Neuronal stem cell (in vitro differentiated cells): ENCODE data around the gene USP36.

Experiments
- DNase-seq: peaks from one replicate; pipeline ENCODE4 v3.0.0-alpha.2; 2013; ENCODE audit warnings: low spot score
- H2AFZ ChIP-seq: one replicate; pipeline ENCODE4 v1.6.1; 2013; ENCODE audit warnings: mild to moderate bottlenecking, low read length, inconsistent platforms
- H2AK5ac ChIP-seq: 2 replicates; pipeline ENCODE4 v1.6.1; 2013; ENCODE audit warnings: low read depth, mild to moderate bottlenecking, inconsistent platforms, low read length, moderate library complexity, mixed read lengths
- H2BK120ac ChIP-seq: 2 replicates; pipeline ENCODE4 v1.6.1; 2013; ENCODE audit warnings: low read depth, mild to moderate bottlenecking, inconsistent platforms, low read length, moderate library complexity, mixed read lengths
- H2BK12ac ChIP-seq: one replicate; pipeline ENCODE4 v1.6.1; 2013; ENCODE audit warnings: low read length, inconsistent platforms
- H2BK15ac ChIP-seq: 2 replicates; pipeline ENCODE4 v1.6.1; 2013; ENCODE audit warnings: mild to moderate bottlenecking, low read length, inconsistent platforms, mixed read lengths
- H2BK5ac ChIP-seq: one replicate; pipeline ENCODE4 v1.6.1; 2013; ENCODE audit warnings: inconsistent platforms, mild to moderate bottlenecking, low read length, moderate library complexity
- H3K14ac ChIP-seq: one replicate; pipeline ENCODE4 v1.6.1; 2013; ENCODE audit warnings: low read length, inconsistent platforms
- H3K18ac ChIP-seq: 2 replicates; pipeline ENCODE4 v1.6.1; 2013; ENCODE audit warnings: low read length, inconsistent platforms
- H3K23ac ChIP-seq: 2 replicates; pipeline ENCODE4 v1.6.1; 2013; ENCODE audit warnings: low read depth, mild to moderate bottlenecking, mixed read lengths, low read length, inconsistent platforms; ENCODE audit not compliant: poor library complexity
- H3K27ac ChIP-seq: replicated peaks from 3 replicates; pipeline ENCODE4 v1.5.1; 2013; ENCODE audit warnings: low read length, inconsistent platforms
- H3K27me3 ChIP-seq, 3 experiments: 2 replicates each; pipeline ENCODE4 v1.6.1; 2013; ENCODE audit warnings: low read length in 3 of 3, mild to moderate bottlenecking in 2 of 3, inconsistent platforms in 1 of 3, low read depth in 1 of 3, mixed read lengths in 1 of 3, moderate library complexity in 1 of 3; ENCODE audit not compliant: control insufficient read depth in 3 of 3, insufficient read depth in 3 of 3
- H3K36me3 ChIP-seq, 2 donors: replicated peaks in 1 of 2; 2 replicates each; pipeline ENCODE4 v1.6.1; 2013; ENCODE audit warnings: low read length in 2 of 2; ENCODE audit not compliant: control insufficient read depth in 2 of 2, insufficient read depth in 2 of 2
- H3K4ac ChIP-seq: 2 replicates; pipeline ENCODE4 v1.6.1; 2013; ENCODE audit warnings: inconsistent platforms, mild to moderate bottlenecking, low read length, moderate library complexity
- H3K4me1 ChIP-seq, 2 donors: 1 replicate in 1 of 2; 2 replicates in 1 of 2; pipeline ENCODE4 v1.6.1; 2013; ENCODE audit warnings: low read length in 2 of 2, low read depth in 1 of 2; ENCODE audit not compliant: control insufficient read depth in 2 of 2, insufficient read depth in 1 of 2
- H3K4me2 ChIP-seq: one replicate; pipeline ENCODE4 v1.6.1; 2013; ENCODE audit warnings: mild to moderate bottlenecking, low read length, inconsistent platforms; ENCODE audit not compliant: insufficient read depth, poor library complexity, severe bottlenecking
- H3K4me3 ChIP-seq, 2 donors: 2 replicates each; pipeline ENCODE4 v1.5.1; 2013; ENCODE audit warnings: low read length in 2 of 2, mild to moderate bottlenecking in 2 of 2, inconsistent platforms in 1 of 2, moderate library complexity in 1 of 2
- H3K79me1 ChIP-seq: one replicate; pipeline ENCODE4 v1.6.1; 2013; ENCODE audit warnings: low read depth, mild to moderate bottlenecking, inconsistent platforms, low read length, moderate library complexity
- H3K9ac ChIP-seq: one replicate; pipeline ENCODE4 v1.6.1; 2013; ENCODE audit warnings: mild to moderate bottlenecking, low read depth, low read length, inconsistent platforms; ENCODE audit not compliant: poor library complexity
- H3K9me3 ChIP-seq, 2 donors: replicated peaks in 1 of 2; 2 replicates each; pipeline versions ENCODE3 to v1.6.1; 2013; ENCODE audit warnings: low read length in 2 of 2, mild to moderate bottlenecking in 2 of 2, inconsistent platforms in 1 of 2, low read depth in 1 of 2, mixed read lengths in 1 of 2, moderate library complexity in 1 of 2; ENCODE audit not compliant: control insufficient read depth in 2 of 2, insufficient read depth in 1 of 2
- H4K8ac ChIP-seq: one replicate; pipeline ENCODE4 v1.6.1; 2013; ENCODE audit warnings: low read depth, mild to moderate bottlenecking, inconsistent platforms, low read length, moderate library complexity
- H4K91ac ChIP-seq: one replicate; pipeline ENCODE4 v1.6.1; 2013; ENCODE audit warnings: low read length, low read depth, mild to moderate bottlenecking, inconsistent platforms; ENCODE audit not compliant: poor library complexity
- WGBS, 2 donors: extraction: QIAGEN DNeasy Blood & Tissue Kit; methylation state at CpG; one replicate each; pipeline ENCODE4 v1.1.7; 2013; ENCODE audit warnings: missing lambda C conversion rate in 2 of 2, mixed read lengths in 1 of 2; ENCODE audit not compliant: insufficient read length in 2 of 2, insufficient replicate concordance in 1 of 2; ENCODE audit errors: extremely low coverage in 2 of 2; 5-methylcytosine and 5-hydroxymethylcytosine counted together

The USP36 gene

DNA sequence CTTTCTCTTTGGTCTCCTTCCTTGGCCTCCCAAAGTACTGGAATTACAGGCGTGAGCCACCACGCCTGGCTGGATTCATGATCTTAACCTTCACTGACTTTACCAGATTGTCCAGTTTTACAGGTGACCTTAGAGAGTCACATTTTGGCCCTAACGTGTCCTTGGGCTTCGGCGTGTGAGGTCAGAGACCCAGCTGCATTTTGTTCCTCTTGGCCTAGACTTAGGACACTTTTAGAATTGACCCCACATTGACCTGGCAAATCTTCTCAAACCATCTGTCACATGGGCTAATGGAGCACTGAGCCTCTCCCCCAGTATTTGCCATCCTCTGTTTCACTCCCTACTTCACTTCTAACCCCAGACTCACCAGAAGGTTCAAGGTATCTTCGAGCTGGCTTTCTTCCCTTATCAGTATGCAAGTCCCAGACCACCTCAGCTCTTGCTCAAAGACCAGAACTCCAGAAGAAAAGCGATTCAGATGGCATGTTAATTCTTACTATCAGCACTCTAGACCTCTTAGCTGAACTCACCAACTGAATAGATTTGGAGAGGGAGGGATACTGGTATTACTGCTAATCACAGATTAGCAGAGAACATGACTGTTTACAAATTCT lies 56.8 kb downstream of the USP36 start:
- no peak for DNase-seq
- Histone ChIP-seq H3K4me3 (no peak overlapping the region), H3K79me1 (no peaks in the 10 kb centered on the region), H3K9ac (no peak overlapping the region), H4K91ac (no peak overlapping the region), H4K8ac (no peak overlapping the region), H2BK12ac (no peak overlapping the region), H3K36me3 (no peaks in the 10 kb centered on the region), H3K4me1 (peaks cover 3 to 11% of the 10 kb centered on the region in 2 donors), H2BK5ac (no peak overlapping the region), H2BK120ac (no peak overlapping the region), H3K9me3 (peaks cover 0 to 3% of the 10 kb centered on the region in 2 donors), H3K23ac (no peak overlapping the region), H2AFZ (no peak overlapping the region), H3K27ac (no peak overlapping the region), H2BK15ac (no peak overlapping the region), H3K18ac (no peak overlapping the region), H3K27me3 (no peaks in the 10 kb centered on the region), H2AK5ac (no peak overlapping the region), H3K4me2 (no peak overlapping the region), H3K14ac (no peak overlapping the region), H3K4ac (no peak overlapping the region)
- WGBS, 2 donors: no CpG with 5 or more reads among the region's 7 CpGs

DNA sequence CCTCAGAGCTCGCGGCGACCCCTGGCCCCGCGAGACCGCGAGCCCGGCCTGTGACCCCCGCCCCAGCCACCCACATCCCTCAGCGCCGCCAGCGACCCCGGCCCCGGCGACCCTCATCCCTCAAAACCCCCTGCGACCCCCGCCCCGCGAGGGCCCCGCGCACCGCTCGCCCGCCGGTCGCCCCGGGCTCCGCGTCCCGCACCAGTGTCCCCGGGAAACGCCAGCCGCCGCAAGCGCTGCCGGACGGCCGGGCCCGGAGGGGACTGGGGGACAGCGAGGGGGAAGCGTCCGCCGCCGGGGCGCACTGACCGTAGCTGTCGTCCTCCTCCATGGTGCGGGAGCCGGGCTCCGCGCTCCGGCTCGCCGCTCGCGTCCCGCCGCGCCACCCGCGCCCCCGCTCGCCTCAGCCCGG lies 58.7 kb downstream of the USP36 start, which contains the start of gene CYTH1:
Gene CYTH1 (minus strand): TSS at position 381 of the 412 bp plus-strand sequence. CDS start 50 bp downstream, at position 331.
- Histone ChIP-seq H2AFZ (peak within 1 kb of the TSS; percentile 99), H3K4me3 (peak within 1 kb of the TSS; percentile 96 to 100), H3K36me3 (no peaks in the 10 kb centered on the region), H2BK12ac (no peak within 1 kb of the TSS), H3K18ac (peak within 1 kb of the TSS; percentile 94), H3K4me1 (peaks cover 3 to 11% of the 10 kb centered on the region in 2 donors), H3K4me2 (peak within 1 kb of the TSS; percentile 86), H3K14ac (peak within 1 kb of the TSS; percentile 89), H3K9ac (peak within 1 kb of the TSS; percentile 91), H2BK15ac (peak within 1 kb of the TSS; percentile 49), H4K8ac (peak within 1 kb of the TSS; percentile 10), H3K9me3 (no peaks in the 10 kb centered on the region), H3K4ac (no peak within 1 kb of the TSS), H2BK120ac (peak within 1 kb of the TSS; percentile 72), H2AK5ac (peak within 1 kb of the TSS; percentile 43), H4K91ac (no peak within 1 kb of the TSS), H3K79me1 (no peaks in the 10 kb centered on the region), H3K23ac (peak within 1 kb of the TSS; percentile 63), H2BK5ac (peak within 1 kb of the TSS; percentile 39), H3K27me3 (no peaks in the 10 kb centered on the region), H3K27ac (no peak within 1 kb of the TSS)
- DNase-seq: no peak
- no CpG with 5 or more reads among the region's 64 CpGs for WGBS, 2 donors

DNA sequence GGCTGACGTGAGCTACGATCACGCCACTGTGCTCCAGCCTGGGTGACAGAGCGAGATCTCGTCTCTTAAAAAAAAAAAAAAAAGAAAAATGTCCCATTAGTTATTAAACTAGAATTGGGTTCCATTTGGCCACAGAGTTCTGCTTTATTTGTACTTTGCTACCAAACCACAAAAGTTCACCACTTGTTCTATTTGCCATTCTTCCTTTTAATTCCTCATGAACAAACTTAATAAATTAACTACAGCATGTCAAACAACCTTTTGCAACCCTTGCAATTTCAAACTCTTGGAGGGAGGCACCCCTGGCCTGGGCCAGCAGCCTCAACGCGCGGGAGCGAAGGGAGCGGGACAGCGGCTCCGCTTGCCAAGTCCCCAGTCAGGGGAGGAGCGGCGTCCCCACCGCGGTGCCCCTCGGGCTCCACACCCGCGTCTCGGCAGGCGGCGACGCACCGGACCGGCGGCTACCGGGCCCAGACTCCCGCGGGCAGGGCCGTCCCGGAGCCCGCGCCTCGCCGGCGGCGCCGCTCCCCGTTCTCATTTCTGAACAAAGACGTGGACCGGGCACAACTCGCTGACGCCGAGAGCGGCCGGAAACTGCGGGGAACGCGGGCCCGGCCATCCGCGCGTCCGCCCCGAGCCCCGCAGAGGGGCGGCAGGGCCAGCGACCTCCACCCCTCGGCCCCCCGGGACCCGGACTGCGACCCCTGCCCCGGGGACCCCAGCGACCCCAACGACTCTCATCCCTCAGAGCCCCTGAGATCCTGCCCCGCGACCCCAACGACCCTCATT lies 59.3 kb downstream of the USP36 start:
- Histone ChIP-seq H3K23ac (peak overlapping the region; percentile 55), H3K79me1 (no peaks in the 10 kb centered on the region), H3K4me1 (peaks cover 3 to 11% of the 10 kb centered on the region in 2 donors), H3K4me2 (peak overlapping the region; percentile 86), H2BK15ac (peak overlapping the region; percentile 49), H3K18ac (peak overlapping the region; percentile 94), H2AFZ (peak overlapping the region; percentile 93), H3K9me3 (no peaks in the 10 kb centered on the region), H3K27ac (no peak overlapping the region), H3K4me3 (peak overlapping the region; percentile 93 to 100), H3K14ac (peak overlapping the region; percentile 89), H3K9ac (peak overlapping the region; percentile 91), H3K4ac (no peak overlapping the region), H2AK5ac (peak overlapping the region; percentile 43), H4K91ac (no peak overlapping the region), H2BK120ac (peak overlapping the region; percentile 72), H3K36me3 (no peaks in the 10 kb centered on the region), H2BK5ac (peak overlapping the region; percentile 39), H3K27me3 (no peaks in the 10 kb centered on the region), H2BK12ac (no peak overlapping the region), H4K8ac (no peak overlapping the region)
- peak; percentile 30 for DNase-seq
- no CpG with 5 or more reads among the region's 68 CpGs for WGBS, 2 donors

DNA sequence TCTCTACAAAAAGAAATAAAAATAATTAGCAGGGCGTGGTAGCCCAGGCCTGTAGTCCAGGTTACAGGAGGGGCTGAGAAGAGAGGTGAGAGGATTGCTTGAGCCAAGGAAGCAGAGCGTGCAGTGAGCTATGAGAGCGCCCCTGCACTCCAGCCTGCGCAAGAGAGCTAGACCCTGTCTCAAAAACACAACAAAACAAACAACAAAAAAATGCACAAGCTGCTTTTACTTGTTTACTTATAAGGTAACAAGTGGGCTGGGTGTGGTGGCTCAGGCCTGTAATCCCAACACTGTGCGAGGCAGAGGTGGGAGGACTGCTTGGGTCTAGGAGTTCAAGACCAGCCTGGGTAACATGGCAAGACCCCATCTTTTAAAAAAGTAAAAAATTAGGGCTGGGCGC lies 60.3 kb downstream of the USP36 start:
- Histone ChIP-seq H2BK12ac (no peak overlapping the region), H4K8ac (no peak overlapping the region), H3K27me3 (no peaks in the 10 kb centered on the region), H3K9ac (no peak overlapping the region), H3K27ac (no peak overlapping the region), H4K91ac (no peak overlapping the region), H3K36me3 (no peaks in the 10 kb centered on the region), H3K18ac (no peak overlapping the region), H3K14ac (no peak overlapping the region), H2BK15ac (no peak overlapping the region), H3K79me1 (no peaks in the 10 kb centered on the region), H3K23ac (no peak overlapping the region), H2BK120ac (no peak overlapping the region), H2AFZ (no peak overlapping the region), H3K4me2 (no peak overlapping the region), H2BK5ac (no peak overlapping the region), H3K4ac (no peak overlapping the region), H3K4me1 (peaks cover 3 to 11% of the 10 kb centered on the region in 2 donors), H3K9me3 (no peaks in the 10 kb centered on the region), H2AK5ac (no peak overlapping the region), H3K4me3 (peak overlapping the region in 1 of 2 donors; percentile 6)
- no peak for DNase-seq
- WGBS, 2 donors: no CpG with 5 or more reads among the region's 6 CpGs
